HEK293 (cell line): Measurements from ENCODE around the gene PHACTR3.

Experiments
- CTCF ChIA-PET: fragments of 350-600 bp; formaldehyde crosslinking; extraction: SDS; loops from one replicate; lab custom pipeline; 2021; ENCODE audit warnings: antibody characterized with exemption; lab: Yijun Ruan, JAX
- POLR2A ChIA-PET: fragments of 300-600 bp; formaldehyde crosslinking; extraction: SDS; loops from one replicate; lab custom pipeline; 2020; ENCODE audit warnings: antibody characterized with exemption, inconsistent platforms; lab: Yijun Ruan, JAX
- H3K27ac ChIP-seq: fragments of 200-500 bp; sonication (Bioruptor generic); 2 replicates; pipeline ENCODE4 v1.5.1; 2014; ENCODE audit warnings: low read depth, low read length, control low read depth, inconsistent platforms; ENCODE audit errors: extremely low read depth
- H3K36me3 ChIP-seq, 2 experiments: fragments of 200-500 bp in 1 of 2; sonication (Bioruptor generic) in 1 of 2; 1 replicate in 1 of 2; 2 replicates in 1 of 2; pipeline ENCODE4 v1.5.1; 2014 to 2017; ENCODE audit warnings: inconsistent platforms in 2 of 2, low read length in 2 of 2; ENCODE audit not compliant: control insufficient read depth in 2 of 2, insufficient read depth in 1 of 2
- H3K4me1 ChIP-seq: fragments of 200-500 bp; sonication (Bioruptor generic); 2 replicates; pipeline ENCODE4 v1.5.1; 2014; ENCODE audit warnings: mild to moderate bottlenecking, low read length, inconsistent platforms; ENCODE audit not compliant: control insufficient read depth, insufficient read depth
- H3K4me3 ChIP-seq: 2 replicates; pipeline ENCODE4 v1.5.1; 2011; ENCODE audit warnings: low read depth, mild to moderate bottlenecking, control low read depth, low read length, moderate library complexity
- H3K9me3 ChIP-seq: fragments of 200-500 bp; sonication (Bioruptor generic); 2 replicates; pipeline ENCODE4 v1.5.1; 2014; ENCODE audit warnings: low read depth, low read length, inconsistent platforms; ENCODE audit not compliant: control insufficient read depth, insufficient read depth
- INSM2 ChIP-seq: fragments of 450-650 bp; formaldehyde crosslinking; IDR thresholded peaks from 2 replicates; pipeline ENCODE4 v1.5.1; 2016; ENCODE audit warnings: missing biosample characterization, missing genetic modification characterization
- KLF9 ChIP-seq: fragments of 450-650 bp; formaldehyde crosslinking; IDR thresholded peaks from 2 replicates; pipeline ENCODE4 v1.5.1; 2016; ENCODE audit warnings: missing biosample characterization, missing genetic modification characterization, low read depth
- PBX3 ChIP-seq: sonication (generic); formaldehyde crosslinking; IDR thresholded peaks from 2 replicates; pipeline ENCODE4 v1.8.1; 2022; ENCODE audit warnings: mild to moderate bottlenecking, moderate library complexity, missing genetic modification reagents
- SETDB1 ChIP-seq: IDR thresholded peaks from one replicate; pipeline ENCODE4 v1.6.1; 2017; ENCODE audit warnings: mild to moderate bottlenecking, low read length, moderate library complexity, mixed read lengths; ENCODE audit not compliant: insufficient read length
- ZBTB1 ChIP-seq: fragments of 450-650 bp; formaldehyde crosslinking; IDR thresholded peaks from 2 replicates; pipeline ENCODE4 v1.5.1; 2016; ENCODE audit warnings: missing biosample characterization, missing genetic modification characterization
- ZBTB11 ChIP-seq: fragments of 450-650 bp; formaldehyde crosslinking; conservative IDR thresholded peaks from 2 replicates; pipeline ENCODE4 v1.5.1; 2016; ENCODE audit warnings: low read depth, missing biosample characterization, missing genetic modification characterization
- ZBTB21 ChIP-seq: fragments of 450-650 bp; formaldehyde crosslinking; IDR thresholded peaks from 2 replicates; pipeline ENCODE4 v1.5.1; 2017; ENCODE audit warnings: missing biosample characterization, missing genetic modification characterization
- ZNF10 ChIP-seq: fragments of 450-650 bp; formaldehyde crosslinking; IDR thresholded peaks from 2 replicates; pipeline ENCODE4 v1.5.1; 2017; ENCODE audit warnings: missing biosample characterization, missing genetic modification characterization
- ZNF121 ChIP-seq: fragments of 450-650 bp; formaldehyde crosslinking; IDR thresholded peaks from 2 replicates; pipeline ENCODE4 v1.5.1; 2016; ENCODE audit warnings: missing biosample characterization, missing genetic modification characterization
- ZNF2 ChIP-seq: fragments of 450-650 bp; formaldehyde crosslinking; IDR thresholded peaks from 2 replicates; pipeline ENCODE4 v1.5.1; 2016; ENCODE audit warnings: missing biosample characterization, missing genetic modification characterization
- ZNF223 ChIP-seq: fragments of 450-650 bp; formaldehyde crosslinking; IDR thresholded peaks from 2 replicates; pipeline ENCODE4 v1.5.1; 2016; ENCODE audit warnings: missing biosample characterization, missing genetic modification characterization
- ZNF266 ChIP-seq: fragments of 450-650 bp; formaldehyde crosslinking; IDR thresholded peaks from 2 replicates; pipeline ENCODE4 v1.5.1; 2016; ENCODE audit warnings: missing biosample characterization, missing genetic modification characterization, low read depth
- ZNF280D ChIP-seq: fragments of 450-650 bp; formaldehyde crosslinking; IDR thresholded peaks from 2 replicates; pipeline ENCODE4 v1.5.1; 2016; ENCODE audit warnings: missing biosample characterization, missing genetic modification characterization
- ZNF292 ChIP-seq: fragments of 450-650 bp; formaldehyde crosslinking; IDR thresholded peaks from 2 replicates; pipeline ENCODE4 v1.5.1; 2016; ENCODE audit warnings: low read depth, missing biosample characterization, missing genetic modification characterization, borderline replicate concordance
- ZNF529 ChIP-seq: fragments of 450-650 bp; formaldehyde crosslinking; IDR thresholded peaks from 2 replicates; pipeline ENCODE4 v1.5.1; 2017; ENCODE audit warnings: missing genetic modification characterization, missing biosample characterization; ENCODE audit not compliant: insufficient replicate concordance
- ZNF548 ChIP-seq: fragments of 450-650 bp; formaldehyde crosslinking; IDR thresholded peaks from 2 replicates; pipeline ENCODE4 v1.5.1; 2016; ENCODE audit warnings: missing biosample characterization, missing genetic modification characterization
- ZNF585B ChIP-seq: fragments of 450-650 bp; formaldehyde crosslinking; IDR thresholded peaks from 2 replicates; pipeline ENCODE4 v1.5.1; 2016; ENCODE audit warnings: missing biosample characterization, missing genetic modification characterization
- ZNF596 ChIP-seq: fragments of 450-650 bp; IDR thresholded peaks from 2 replicates; pipeline ENCODE4 v1.5.0; 2018; ENCODE audit warnings: missing biosample characterization, mild to moderate bottlenecking, missing genetic modification characterization, moderate library complexity
- ZNF670 ChIP-seq: fragments of 450-650 bp; formaldehyde crosslinking; IDR thresholded peaks from 2 replicates; pipeline ENCODE4 v1.5.1; 2016; ENCODE audit warnings: missing biosample characterization, missing genetic modification characterization, low read depth
- ZNF704 ChIP-seq: fragments of 450-650 bp; formaldehyde crosslinking; IDR thresholded peaks from 2 replicates; pipeline ENCODE4 v1.5.1; 2016; ENCODE audit warnings: missing biosample characterization, missing genetic modification characterization
- ZNF785 ChIP-seq: fragments of 450-650 bp; formaldehyde crosslinking; IDR thresholded peaks from 2 replicates; pipeline ENCODE4 v1.5.1; 2016; ENCODE audit warnings: missing biosample characterization, missing genetic modification characterization
- ZNF837 ChIP-seq: fragments of 450-650 bp; formaldehyde crosslinking; IDR thresholded peaks from 2 replicates; pipeline ENCODE4 v1.5.1; 2016; ENCODE audit warnings: missing biosample characterization, missing genetic modification characterization
- ZSCAN16 ChIP-seq: fragments of 450-650 bp; formaldehyde crosslinking; IDR thresholded peaks from 2 replicates; pipeline ENCODE4 v1.5.1; 2016; ENCODE audit warnings: missing biosample characterization, missing genetic modification characterization
- TF ChIP-seq, protein P1 (sequence below): IDR thresholded peaks from 2 replicates; pipeline ENCODE4 v1.6.1; 2011; ENCODE audit warnings: mild to moderate bottlenecking, low read depth, low read length, borderline replicate concordance

The PHACTR3 gene

GRCh38 chr20:59752704-59753460 is 148.5 kb downstream of the PHACTR3 start:
- Histone ChIP-seq H3K4me3 (no peak overlapping the region), H3K4me1 (no peaks in the 10 kb centered on the region), H3K9me3 (no peaks in the 10 kb centered on the region), H3K36me3 (no peaks in the 10 kb centered on the region), H3K27ac (no peak overlapping the region)
- ChIA-PET CTCF (interaction anchor here (0.6 to 2.5 kb wide), 4 partner anchors 17 to 182 kb away, joined by 3 to 18 read pairs (median 10); no protein-coding TSS in a partner anchor), POLR2A (no interaction called here)
- TF ChIP-seq ZBTB11 (no peak), ZNF223 (tag by site-specific recombination) (no peak), ZNF596 (no peak), KLF9 (tag by site-specific recombination) (no peak), ZNF266 (no peak), ZNF280D (no peak), ZNF529 (tag by site-specific recombination) (no peak), SETDB1 (no peak), ZNF785 (tag by site-specific recombination) (no peak), ZNF704 (tag by site-specific recombination) (no peak), ZBTB1 (tag by site-specific recombination) (no peak), ZNF2 (tag by site-specific recombination) (no peak), ZBTB21 (no peak), ZNF585B (tag by site-specific recombination) (no peak), ZNF10 (tag by site-specific recombination) (no peak), INSM2 (tag by site-specific recombination) (no peak)

- Histone ChIP-seq H3K27ac (no peak overlapping the region), H3K9me3 (no peaks in the 10 kb centered on the region), H3K36me3 (no peaks in the 10 kb centered on the region), H3K4me3 (no peak overlapping the region), H3K4me1 (no peaks in the 10 kb centered on the region)
- POLR2A ChIA-PET, result no interaction called here
- CTCF ChIA-PET, result interaction anchor here (2.5 kb wide), 2 partner anchors 156 to 183 kb away, joined by 15 to 18 read pairs; no protein-coding TSS in a partner anchor
- TF ChIP-seq SETDB1, result no peak
- TF ChIP-seq ZNF292 (tag by site-specific recombination), result no peak
- no peak for TF ChIP-seq ZNF670 (tag by site-specific recombination)
- no peak for TF ChIP-seq ZNF548 (tag by site-specific recombination)
- TF ChIP-seq PBX3, result no peak
- no peak for TF ChIP-seq ZSCAN16 (tag by site-specific recombination)
- TF ChIP-seq, protein P1, sequence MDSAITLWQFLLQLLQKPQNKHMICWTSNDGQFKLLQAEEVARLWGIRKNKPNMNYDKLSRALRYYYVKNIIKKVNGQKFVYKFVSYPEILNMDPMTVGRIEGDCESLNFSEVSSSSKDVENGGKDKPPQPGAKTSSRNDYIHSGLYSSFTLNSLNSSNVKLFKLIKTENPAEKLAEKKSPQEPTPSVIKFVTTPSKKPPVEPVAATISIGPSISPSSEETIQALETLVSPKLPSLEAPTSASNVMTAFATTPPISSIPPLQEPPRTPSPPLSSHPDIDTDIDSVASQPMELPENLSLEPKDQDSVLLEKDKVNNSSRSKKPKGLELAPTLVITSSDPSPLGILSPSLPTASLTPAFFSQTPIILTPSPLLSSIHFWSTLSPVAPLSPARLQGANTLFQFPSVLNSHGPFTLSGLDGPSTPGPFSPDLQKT, result no peak
- no peak for TF ChIP-seq ZNF837 (tag by site-specific recombination)
- no peak for TF ChIP-seq ZNF121
Observed at GRCh38 chr20:59753836-59754235, 149.5 kb downstream of the PHACTR3 start.
